Adrenal gland (tissue), 12 donors: Measurements from ENCODE around the gene CDC34. TPM values are rescaled to one million over a fixed set of nuclear protein-coding genes. Genes with fewer than 3 reads are reported as not detected.

Experiments
- DNase-seq, 7 donors: peaks; one replicate each; pipeline ENCODE4 v3.0.0-alpha.2; 2019 to 2020
- H3K27ac ChIP-seq, 5 donors: fragments of 200-600 bp; sonication (generic) in 4 of 5; 1 replicate in 3 of 5; 2 replicates in 2 of 5; pipeline versions ENCODE4 v1.5.1 to v1.8.0; 2016 to 2020; ENCODE audit warnings: mild to moderate bottlenecking in 1 of 5
- H3K27me3 ChIP-seq: fragments of 200-600 bp; 2 replicates; pipeline ENCODE4 v1.8.0; 2021
- H3K36me3 ChIP-seq, 2 donors: fragments of 200-600 bp; replicated peaks in 1 of 2; 1 replicate in 1 of 2; 2 replicates in 1 of 2; pipeline versions ENCODE4 v1.5.1 to v1.8.0; 2018 to 2022
- H3K4me1 ChIP-seq, 2 donors: fragments of 200-600 bp; replicated peaks in 1 of 2; 1 replicate in 1 of 2; 2 replicates in 1 of 2; pipeline versions ENCODE4 v1.5.1 to v1.8.0; 2018 to 2021
- H3K4me3 ChIP-seq, 4 donors: fragments of 200-600 bp; sonication (generic) in 3 of 4; one replicate each; pipeline ENCODE4 v1.5.1; 2016 to 2018
- H3K9me3 ChIP-seq, 3 donors: fragments of 200-600 bp; sonication (generic) in 1 of 3; replicated peaks in 1 of 3; 1 replicate in 2 of 3; 2 replicates in 1 of 3; pipeline versions ENCODE4 v1.5.1 to v1.8.0; 2016 to 2021
- CTCF ChIP-seq, 6 experiments: fragments of 450-650 bp in 4 of 6; fragments of 200-600 bp in 2 of 6; sonication (generic) in 1 of 6; IDR thresholded peaks; 1 replicate in 5 of 6; 2 replicates in 1 of 6; pipeline versions ENCODE4 v1.5.1 to v1.8.0; 2016 to 2021; ENCODE audit warnings: antibody characterized with exemption in 6 of 6, mild to moderate bottlenecking in 2 of 6, moderate library complexity in 1 of 6
- POLR2A ChIP-seq, 2 donors: fragments of 450-650 bp; IDR thresholded peaks; one replicate each; pipeline ENCODE4 v1.6.1; 2017; ENCODE audit warnings: antibody characterized with exemption in 2 of 2, mild to moderate bottlenecking in 2 of 2, moderate library complexity in 1 of 2
- WGBS, 4 donors: extraction: QIAGEN DNeasy Blood & Tissue Kit in 2 of 4; methylation state at CpG; one replicate each; pipeline versions ENCODE4 v1.1.5 to v1.1.7; 2013 to 2017; 5-methylcytosine and 5-hydroxymethylcytosine counted together
- intact Hi-C, 2 donors: fragments of 100-400 bp; cut with DNase I; formaldehyde crosslinking; loops; one replicate each; pipeline versions ENCODE4 v1.14.1 to v1.15.0; 2022 to 2023
- polyA plus RNA-seq, 3 donors: library from polyadenylated mRNA; stranded (reverse); fragments of 200-250 nt in 2 of 3; fragments of 350-450 nt in 1 of 3; fragmentation: Illumina TruSeq in 1 of 3; extraction: RNeasy Lipid Tissue Mini Kit (QIAGEN cat#74804) in 1 of 3; gene quantifications; one replicate each; pipeline ENCODE4 v1.2.3, GENCODE V29; 2013 to 2014
- total RNA-seq, 9 donors: library from RNA; depleted of rRNA in 4 of 9; stranded (reverse); fragments of >200 nt in 4 of 9; fragments of 120-200 nt in 1 of 9; fragmentation: NEBNext Ultra II Directional in 1 of 9; extraction: Animal tissue kit (Norgen Biotek cat#: 25700) in 1 of 9; gene quantifications; one replicate each; pipeline versions ENCODE4 v1.1.0 to v1.2.4, GENCODE V29; 2013 to 2023
- donor health status: healthy with polysubstance abuse.
- donor health status: Bipolar disorder and iron deficiency.
- donor health status: DM: yes; HTN: yes; CAD: no.
- donor health status: DM: no; HTN: no; CAD: no.
- donor health status: DM: no; HTN: no; CAD: no.
- donor health status: DM: yes; HTN: yes; CAD: no.

Gene CDC34
- total and polyA plus RNA-seq, 12 donors = 22.2 to 151 (median 64.9) TPM

- H3K4me3 ChIP-seq = no peak overlapping the region
Observed at GRCh38 chr19:538641-539428, 7.3 kb downstream of the CDC34 start.

GRCh38 chr19:539429-540030 lies 8.0 kb downstream of the CDC34 start:
- WGBS, 4 donors = 86 to 98% (median 89%) methylated on average over 13 to 30 of the region's 30 CpGs
- no peak for DNase-seq
- H3K4me3 ChIP-seq = no peak overlapping the region
- no peaks in the 10 kb centered on the region for H3K27me3 ChIP-seq
- no peaks in the 10 kb centered on the region for H3K4me1 ChIP-seq
- H3K36me3 ChIP-seq = peaks cover 0 to 60% of the 10 kb centered on the region in 2 donors
- intact Hi-C loops = no loop called here
- no peaks in the 10 kb centered on the region for H3K9me3 ChIP-seq
- no peak overlapping the region for H3K27ac ChIP-seq
- TF ChIP-seq CTCF (IDR thresholded peaks at IDR 0.05) = no peak
- TF ChIP-seq POLR2A (IDR thresholded peaks at IDR 0.05) = no peak

More at GRCh38 chr19:538641-539428, 7.3 kb downstream of the CDC34 start:
- no peak for DNase-seq
- peaks cover 0 to 60% of the 10 kb centered on the region in 2 donors for H3K36me3 ChIP-seq
- H3K27ac ChIP-seq = no peak overlapping the region
- H3K27me3 ChIP-seq = no peaks in the 10 kb centered on the region
- no peaks in the 10 kb centered on the region for H3K9me3 ChIP-seq
- TF ChIP-seq CTCF (IDR thresholded peaks at IDR 0.05) (no peak), POLR2A (IDR thresholded peaks at IDR 0.05) (no peak)
- H3K4me1 ChIP-seq = peaks cover 3 to 4% of the 10 kb centered on the region in 2 donors
- intact Hi-C loops = no loop called here
- 82 to 93% (median 87%) methylated on average over 12 to 40 of the region's 40 CpGs for WGBS, 4 donors

GRCh38 chr19:540867-541637 lies 9.5 kb downstream of the CDC34 start:
- TF ChIP-seq POLR2A (IDR thresholded peaks at IDR 0.05) (no peak), CTCF (IDR thresholded peaks at IDR 0.05) (no peak)
- DNase-seq = no peak
- H3K9me3 ChIP-seq = no peaks in the 10 kb centered on the region
- no peaks in the 10 kb centered on the region for H3K27me3 ChIP-seq
- no peak overlapping the region for H3K27ac ChIP-seq
- intact Hi-C loops = no loop called here
- no peak overlapping the region for H3K4me3 ChIP-seq
- H3K4me1 ChIP-seq = no peaks in the 10 kb centered on the region
- 90 to 94% (median 92%) methylated on average over 43 to 51 of the region's 51 CpGs for WGBS, 4 donors
- peaks cover 0 to 50% of the 10 kb centered on the region in 2 donors for H3K36me3 ChIP-seq

GRCh38 chr19:541699-542098 lies 10.1 kb downstream of the CDC34 start:
- TF ChIP-seq CTCF (IDR thresholded peaks at IDR 0.05) (no peak), POLR2A (IDR thresholded peaks at IDR 0.05) (no peak)
- Histone ChIP-seq H3K4me1 (no peaks in the 10 kb centered on the region), H3K4me3 (no peak overlapping the region), H3K27ac (no peak overlapping the region), H3K36me3 (peaks cover 0 to 43% of the 10 kb centered on the region in 2 donors), H3K27me3 (no peaks in the 10 kb centered on the region), H3K9me3 (no peaks in the 10 kb centered on the region)
- intact Hi-C loops = no loop called here
- 89 to 94% (median 91%) methylated on average over 14 to 26 of the region's 26 CpGs for WGBS, 4 donors
- DNase-seq = no peak
